Left ventricle myocardium inferior (tissue), 1 donor: ENCODE data around the gene NHLRC3. TPM values are rescaled to one million over a fixed set of nuclear protein-coding genes. Genes with fewer than 3 reads are reported as not detected.
"Not testable (repeated sequence)": the region's sequence is repeated elsewhere in the genome, so short reads cannot be mapped to it uniquely, and the experiment has no call there.

Experiments
- DNase-seq: peaks from one replicate; pipeline ENCODE4 v3.0.0-alpha.2; 2020
- H3K27ac ChIP-seq: fragments of 200-600 bp; replicated peaks from 2 replicates; pipeline ENCODE4 v1.8.0; 2021
- H3K27me3 ChIP-seq: fragments of 200-600 bp; 2 replicates; pipeline ENCODE4 v1.8.0; 2021; ENCODE audit warnings: low read depth
- H3K36me3 ChIP-seq: fragments of 200-600 bp; 2 replicates; pipeline ENCODE4 v1.8.0; 2021
- H3K4me1 ChIP-seq: fragments of 200-600 bp; 2 replicates; pipeline ENCODE4 v1.8.0; 2021
- H3K4me3 ChIP-seq: fragments of 200-600 bp; 2 replicates; pipeline ENCODE4 v1.8.0; 2021; ENCODE audit warnings: mild to moderate bottlenecking, moderate library complexity
- H3K9me3 ChIP-seq: fragments of 200-600 bp; replicated peaks from 2 replicates; pipeline ENCODE4 v1.8.0; 2021
- intact Hi-C: fragments of 100-400 bp; cut with micrococcal nuclease; formaldehyde crosslinking; loops from one replicate; pipeline ENCODE4 v1.11.0; 2022
- long read RNA-seq: library from polyadenylated mRNA; unstranded; transcript quantifications from one replicate; pipeline ENCODE4 v2.0.0, GENCODE V29; 2021
- total RNA-seq: library from RNA; stranded (reverse); fragmentation: NEBNext Ultra II Directional; extraction: Animal tissue kit (Norgen Biotek cat#: 25700); gene quantifications from one replicate; pipeline ENCODE4 v1.2.1, GENCODE V29; 2021
- TF ChIP-seq, protein P1 (sequence below): fragments of 200-600 bp; IDR thresholded peaks from 2 replicates; pipeline ENCODE4 v1.8.0; 2021; ENCODE audit warnings: antibody characterized with exemption, mild to moderate bottlenecking, borderline replicate concordance
- donor health status: DM: no; HTN: yes; CAD: no; lungs with severe emphysema.

The NHLRC3 gene, protein sequence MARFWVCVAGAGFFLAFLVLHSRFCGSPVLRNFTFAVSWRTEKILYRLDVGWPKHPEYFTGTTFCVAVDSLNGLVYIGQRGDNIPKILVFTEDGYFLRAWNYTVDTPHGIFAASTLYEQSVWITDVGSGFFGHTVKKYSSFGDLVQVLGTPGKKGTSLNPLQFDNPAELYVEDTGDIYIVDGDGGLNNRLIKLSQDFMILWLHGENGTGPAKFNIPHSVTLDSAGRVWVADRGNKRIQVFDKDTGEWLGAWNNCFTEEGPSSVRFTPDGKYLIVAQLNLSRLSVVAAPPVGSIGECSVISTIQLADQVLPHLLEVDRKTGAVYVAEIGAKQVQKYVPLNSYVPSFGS
- 11.8 TPM for total RNA-seq
- long read RNA-seq, transcript NHLRC3-201 (6 exons, 3,275 nt): major isoform, 8 of 15 reads
- long read RNA-seq, partial matches to known transcripts: 3 of 15 reads
- long read RNA-seq, other reads (novel, unspliced or antisense): 1 of 15 reads

DNA sequence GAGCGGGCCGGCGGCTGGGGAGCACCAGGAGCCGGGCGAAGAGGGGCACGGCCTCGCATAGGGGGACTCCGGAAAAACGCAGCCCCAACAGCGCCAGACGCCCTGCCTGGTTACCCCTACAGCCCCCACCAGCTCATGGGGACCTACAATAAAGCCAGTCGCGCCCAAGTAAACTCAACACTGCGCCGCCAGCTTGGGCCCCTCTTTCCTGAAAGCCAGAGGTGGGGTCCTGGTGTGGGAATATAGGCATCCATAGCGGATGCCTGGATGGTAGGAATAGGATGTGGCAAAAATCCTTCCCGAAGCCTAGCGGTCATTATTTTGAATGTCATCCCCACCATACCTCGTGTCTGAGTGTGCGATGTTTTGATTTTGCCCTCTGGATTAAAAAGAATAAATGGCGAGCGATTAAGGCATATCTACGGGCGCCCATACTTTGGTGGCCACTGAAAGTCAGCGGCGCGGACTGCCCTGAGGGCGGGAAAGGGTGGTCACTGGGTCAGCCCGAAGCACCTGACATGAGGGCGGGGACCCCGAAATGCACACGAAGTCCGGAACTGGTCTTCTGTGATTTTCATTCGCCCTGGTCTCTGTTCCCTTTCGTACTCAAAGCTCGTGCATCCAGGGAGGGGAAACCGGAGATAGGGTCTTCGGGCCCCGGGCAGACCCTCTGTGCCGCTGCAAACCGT lies at the start of gene NHLRC3, which contains the start of gene PROSER1:
TSS of gene NHLRC3 (plus strand) at position 577 of the 689 bp plus-strand sequence. CDS start 184 bp downstream, outside the sequence.
TSS of gene PROSER1 (minus strand) at position 210 of the 689 bp plus-strand sequence. CDS start 847 bp downstream, outside the sequence.
- Histone ChIP-seq H3K4me1 (peaks cover 66% of the 10 kb centered on the region), H3K27ac (peak within 1 kb of the TSS; percentile 88), H3K36me3 (peaks cover 10% of the 10 kb centered on the region), H3K9me3 (no peaks in the 10 kb centered on the region), H3K27me3 (no peaks in the 10 kb centered on the region), H3K4me3 (peak within 1 kb of the TSS; percentile 94)
- DNase-seq: peak; percentile 92
- TF ChIP-seq, protein P1, sequence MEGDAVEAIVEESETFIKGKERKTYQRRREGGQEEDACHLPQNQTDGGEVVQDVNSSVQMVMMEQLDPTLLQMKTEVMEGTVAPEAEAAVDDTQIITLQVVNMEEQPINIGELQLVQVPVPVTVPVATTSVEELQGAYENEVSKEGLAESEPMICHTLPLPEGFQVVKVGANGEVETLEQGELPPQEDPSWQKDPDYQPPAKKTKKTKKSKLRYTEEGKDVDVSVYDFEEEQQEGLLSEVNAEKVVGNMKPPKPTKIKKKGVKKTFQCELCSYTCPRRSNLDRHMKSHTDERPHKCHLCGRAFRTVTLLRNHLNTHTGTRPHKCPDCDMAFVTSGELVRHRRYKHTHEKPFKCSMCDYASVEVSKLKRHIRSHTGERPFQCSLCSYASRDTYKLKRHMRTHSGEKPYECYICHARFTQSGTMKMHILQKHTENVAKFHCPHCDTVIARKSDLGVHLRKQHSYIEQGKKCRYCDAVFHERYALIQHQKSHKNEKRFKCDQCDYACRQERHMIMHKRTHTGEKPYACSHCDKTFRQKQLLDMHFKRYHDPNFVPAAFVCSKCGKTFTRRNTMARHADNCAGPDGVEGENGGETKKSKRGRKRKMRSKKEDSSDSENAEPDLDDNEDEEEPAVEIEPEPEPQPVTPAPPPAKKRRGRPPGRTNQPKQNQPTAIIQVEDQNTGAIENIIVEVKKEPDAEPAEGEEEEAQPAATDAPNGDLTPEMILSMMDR: no peak
- intact Hi-C loops: no loop called here

DNA sequence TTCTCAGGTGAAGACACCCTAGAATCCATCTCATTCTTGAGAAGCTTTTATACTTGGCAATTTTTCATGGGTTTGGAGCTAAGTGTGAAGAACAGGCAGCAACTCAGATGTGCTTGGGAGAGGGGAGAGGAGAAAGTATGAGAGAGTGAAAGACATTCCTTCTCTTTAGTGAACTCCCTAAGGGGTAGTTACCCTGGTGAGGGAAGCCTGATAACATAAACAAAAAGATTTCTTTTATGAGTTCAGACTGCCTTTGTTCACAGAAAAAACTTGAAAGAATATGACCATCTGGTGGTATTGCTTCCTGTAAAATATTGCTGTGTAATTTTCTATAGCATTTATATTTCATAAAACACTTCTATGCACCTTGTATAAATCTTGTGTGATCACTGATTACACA lies 47.6 kb upstream of the NHLRC3 start, which contains the start of gene STOML3:
TSS of gene STOML3 (minus strand) at position 139 of the 400 bp plus-strand sequence. CDS start at position 29, 110 bp downstream.
- H3K4me1 ChIP-seq: no peaks in the 10 kb centered on the region
- no peaks in the 10 kb centered on the region for H3K9me3 ChIP-seq
- H3K4me3 ChIP-seq: no peak within 1 kb of the TSS
- intact Hi-C loops: no loop called here
- no peaks in the 10 kb centered on the region for H3K27me3 ChIP-seq
- H3K36me3 ChIP-seq: no peaks in the 10 kb centered on the region
- H3K27ac ChIP-seq: no peak within 1 kb of the TSS
- TF ChIP-seq, protein P1: no peak
- DNase-seq: no peak

DNA sequence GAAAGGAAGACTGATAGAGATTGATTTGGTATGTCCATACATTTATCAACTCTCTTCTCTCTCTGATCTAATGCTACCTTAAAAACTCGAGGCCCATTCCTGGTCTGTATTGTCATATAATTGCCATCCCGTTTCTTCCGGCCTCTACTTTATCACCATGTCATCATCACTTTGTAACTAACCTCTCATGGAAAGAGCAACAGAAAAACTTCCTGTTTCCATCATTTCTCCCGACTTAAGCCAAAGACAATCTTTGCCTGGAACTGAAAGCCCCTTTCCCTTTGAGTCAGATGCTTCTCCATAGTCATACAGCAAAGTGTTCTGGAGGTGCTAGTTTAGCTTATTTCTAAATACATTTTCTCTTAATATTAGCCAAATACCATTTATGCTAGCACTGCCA lies 44.9 kb upstream of the NHLRC3 start:
- DNase-seq: no peak
- H3K9me3 ChIP-seq: no peaks in the 10 kb centered on the region
- H3K4me3 ChIP-seq: no peak overlapping the region
- H3K27me3 ChIP-seq: no peaks in the 10 kb centered on the region
- TF ChIP-seq, protein P1: no peak
- no peaks in the 10 kb centered on the region for H3K36me3 ChIP-seq
- intact Hi-C loops: no loop called here
- no peaks in the 10 kb centered on the region for H3K4me1 ChIP-seq
- no peak overlapping the region for H3K27ac ChIP-seq

DNA sequence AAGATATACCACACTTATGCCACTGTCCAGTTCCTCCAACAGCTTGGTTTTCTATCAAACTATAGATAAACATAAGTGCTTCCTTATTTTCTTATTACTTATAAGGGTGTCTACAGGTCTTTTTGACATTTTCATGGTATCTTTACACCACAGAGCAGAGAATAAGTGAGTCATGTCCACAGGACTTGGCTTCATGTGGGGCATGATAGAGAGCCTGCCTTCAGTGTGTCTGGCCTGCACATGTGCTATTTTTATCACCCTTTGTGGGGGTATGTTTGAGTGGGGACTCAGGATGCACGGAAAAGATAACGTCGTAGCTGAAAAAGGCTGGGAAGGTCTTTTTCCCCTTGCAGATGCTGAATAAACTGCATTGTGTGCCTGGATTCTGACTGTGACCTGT lies 39.5 kb upstream of the NHLRC3 start:
- no peak for DNase-seq
- Histone ChIP-seq H3K9me3 (no peaks in the 10 kb centered on the region), H3K27ac (no peak overlapping the region), H3K27me3 (no peaks in the 10 kb centered on the region), H3K4me3 (no peak overlapping the region), H3K4me1 (no peaks in the 10 kb centered on the region), H3K36me3 (no peaks in the 10 kb centered on the region)
- intact Hi-C loops: no loop called here
- TF ChIP-seq, protein P1: no peak

DNA sequence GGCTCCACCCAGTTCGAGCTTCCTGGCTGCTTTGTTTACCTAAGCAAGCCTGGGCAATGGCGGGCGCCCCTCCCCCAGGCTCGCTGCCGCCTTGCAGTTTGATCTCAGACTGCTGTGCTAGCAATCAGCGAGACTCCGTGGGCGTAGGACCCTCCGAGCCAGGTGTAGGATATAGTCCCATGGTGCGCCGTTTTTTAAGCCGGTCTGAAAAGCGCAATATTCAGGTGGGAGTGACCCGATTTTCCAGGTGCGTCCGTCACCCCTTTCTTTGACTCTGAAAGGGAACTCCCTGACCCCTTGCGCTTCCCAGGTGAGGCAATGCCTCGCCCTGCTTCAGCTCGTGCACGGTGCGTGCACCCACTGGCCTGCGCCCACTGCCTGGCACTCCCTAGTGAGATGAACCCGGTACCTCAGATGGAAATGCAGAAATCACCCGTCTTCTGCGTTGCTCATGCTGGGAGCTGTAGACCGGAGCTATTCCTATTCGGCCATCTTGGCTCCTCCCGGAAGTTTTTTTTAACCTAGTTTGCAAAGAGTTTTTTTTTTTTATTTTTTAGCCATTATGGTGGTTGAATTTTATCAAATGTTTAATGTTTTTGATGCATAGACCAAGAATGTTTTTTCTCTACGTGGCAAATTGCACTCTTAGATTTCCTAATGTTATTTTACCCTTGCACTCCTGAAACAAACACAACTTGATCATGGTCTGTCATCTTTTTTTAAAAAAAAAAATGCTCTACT lies 31.7 kb upstream of the NHLRC3 start:
- H3K27me3 ChIP-seq, DNase-seq, H3K9me3 ChIP-seq, intact Hi-C loops, H3K4me3 ChIP-seq, H3K4me1 ChIP-seq, H3K27ac ChIP-seq: not testable (repeated sequence)
- peaks cover 27% of the 10 kb centered on the region for H3K36me3 ChIP-seq
